ENCODE measurements around the gene ZNF277.

Gene ZNF277

GRCh38 chr7:112257073-112257472 is 50.6 kb downstream of the ZNF277 start:
- no peak for DNase-seq

- no peak for DNase-seq
These were observed 54.4 kb downstream of the ZNF277 start for GRCh38 chr7:112260911-112261310.

GRCh38 chr7:112262036-112262435 is 55.5 kb downstream of the ZNF277 start:
- no peak for DNase-seq

GRCh38 chr7:112262855-112263487 is 56.5 kb downstream of the ZNF277 start:
- DNase-seq = no peak

- DNase-seq = no peak
These were observed 57.0 kb downstream of the ZNF277 start for GRCh38 chr7:112263519-112263918.

- DNase-seq = no peak
These were observed 59.6 kb downstream of the ZNF277 start for GRCh38 chr7:112266141-112266540.

GRCh38 chr7:112266595-112267270 is 60.2 kb downstream of the ZNF277 start:
- no peak for DNase-seq

GRCh38 chr7:112267944-112268691 is 61.6 kb downstream of the ZNF277 start:
- DNase-seq = no peak

GRCh38 chr7:112271162-112271561 is 64.7 kb downstream of the ZNF277 start:
- no peak for DNase-seq

GRCh38 chr7:112272921-112273561 is 66.5 kb downstream of the ZNF277 start:
- no peak for DNase-seq

- no peak for DNase-seq
These were observed 72.5 kb downstream of the ZNF277 start for GRCh38 chr7:112279042-112279441.

GRCh38 chr7:112280267-112280666 is 73.8 kb downstream of the ZNF277 start:
- no peak for DNase-seq

GRCh38 chr7:112282476-112283188 is 76.1 kb downstream of the ZNF277 start:
- DNase-seq = no peak

- DNase-seq = no peak
These were observed 77.0 kb downstream of the ZNF277 start for GRCh38 chr7:112283382-112283910.

- DNase-seq = no peak
These were observed 80.0 kb downstream of the ZNF277 start for GRCh38 chr7:112286250-112287086.

GRCh38 chr7:112288301-112288700 is 81.8 kb downstream of the ZNF277 start:
- no peak for DNase-seq

- no peak for DNase-seq
These were observed 83.6 kb downstream of the ZNF277 start for GRCh38 chr7:112290065-112290464.

GRCh38 chr7:112292162-112292561 is 85.7 kb downstream of the ZNF277 start:
- no peak for DNase-seq

GRCh38 chr7:112293416-112293815 is 86.9 kb downstream of the ZNF277 start:
- DNase-seq = no peak

GRCh38 chr7:112296432-112296831 is 89.9 kb downstream of the ZNF277 start:
- DNase-seq = no peak

GRCh38 chr7:112297681-112298080 is 91.2 kb downstream of the ZNF277 start:
- DNase-seq = no peak
